Keratinocyte (primary cell): ENCODE data around the gene CLDN2.

Source experiments
- EZH2 ChIP-seq: IDR thresholded peaks from one replicate; pipeline ENCODE4 v1.6.1; 2012; ENCODE audit warnings: inconsistent platforms, mild to moderate bottlenecking, low read length, moderate library complexity
- TF ChIP-seq, protein P1 (sequence below), 3 experiments: IDR thresholded peaks in 1 of 3; conservative IDR thresholded peaks in 1 of 3; optimal IDR thresholded peaks in 1 of 3; 2 replicates in 2 of 3; 3 replicates in 1 of 3; pipeline versions ENCODE3 to v1.5.1; 2011; ENCODE audit warnings: low read length in 3 of 3, mild to moderate bottlenecking in 3 of 3, moderate library complexity in 2 of 3, control low read depth in 1 of 3, inconsistent platforms in 1 of 3; ENCODE audit not compliant: insufficient read depth in 2 of 3; ENCODE audit errors: extremely low read depth in 1 of 3

DNA sequence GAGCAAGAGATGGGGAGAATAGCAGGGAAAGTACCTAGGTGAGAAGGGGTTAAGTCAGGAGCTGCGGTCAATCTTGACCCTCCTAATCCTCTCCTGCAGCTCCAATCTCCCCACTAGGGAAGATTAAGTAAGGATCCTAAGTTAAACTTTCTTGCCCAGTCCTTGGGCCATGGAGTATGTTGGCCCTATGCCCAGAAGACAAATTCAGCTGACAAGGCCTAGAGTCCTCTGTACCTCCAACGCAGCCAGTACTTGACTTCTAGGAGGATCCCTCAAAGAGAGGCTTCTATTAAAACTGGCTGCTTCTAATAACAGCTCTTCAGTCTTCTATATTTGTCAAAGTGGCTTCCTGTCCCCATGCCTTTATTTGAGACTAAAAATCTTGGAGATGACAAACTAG is 1.4 kb downstream of the CLDN2 start:
- TF ChIP-seq, protein P1, sequence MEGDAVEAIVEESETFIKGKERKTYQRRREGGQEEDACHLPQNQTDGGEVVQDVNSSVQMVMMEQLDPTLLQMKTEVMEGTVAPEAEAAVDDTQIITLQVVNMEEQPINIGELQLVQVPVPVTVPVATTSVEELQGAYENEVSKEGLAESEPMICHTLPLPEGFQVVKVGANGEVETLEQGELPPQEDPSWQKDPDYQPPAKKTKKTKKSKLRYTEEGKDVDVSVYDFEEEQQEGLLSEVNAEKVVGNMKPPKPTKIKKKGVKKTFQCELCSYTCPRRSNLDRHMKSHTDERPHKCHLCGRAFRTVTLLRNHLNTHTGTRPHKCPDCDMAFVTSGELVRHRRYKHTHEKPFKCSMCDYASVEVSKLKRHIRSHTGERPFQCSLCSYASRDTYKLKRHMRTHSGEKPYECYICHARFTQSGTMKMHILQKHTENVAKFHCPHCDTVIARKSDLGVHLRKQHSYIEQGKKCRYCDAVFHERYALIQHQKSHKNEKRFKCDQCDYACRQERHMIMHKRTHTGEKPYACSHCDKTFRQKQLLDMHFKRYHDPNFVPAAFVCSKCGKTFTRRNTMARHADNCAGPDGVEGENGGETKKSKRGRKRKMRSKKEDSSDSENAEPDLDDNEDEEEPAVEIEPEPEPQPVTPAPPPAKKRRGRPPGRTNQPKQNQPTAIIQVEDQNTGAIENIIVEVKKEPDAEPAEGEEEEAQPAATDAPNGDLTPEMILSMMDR (optimal IDR thresholded peaks at IDR 0.05 in 1 of 3, IDR thresholded peaks at IDR 0.05 in 1 of 3, conservative IDR thresholded peaks at IDR 0.05 in 1 of 3; ENCODE audit: extremely low read depth in 1 of 3, insufficient read depth in 2 of 3, low read length in 3 of 3) = no peak
- TF ChIP-seq EZH2 = no peak
